GM18873 (cell line): ENCODE results near the gene OSTN.

Source experiments
- ATAC-seq: cut with Tn5 transposase; IDR thresholded peaks from one replicate; pipeline ENCODE4 v1.9.1; 2021; ENCODE audit warnings: mild to moderate bottlenecking, moderate library complexity, moderate number of reproducible peaks; ENCODE audit not compliant: unreplicated experiment, low FRiP score

Gene OSTN

DNA sequence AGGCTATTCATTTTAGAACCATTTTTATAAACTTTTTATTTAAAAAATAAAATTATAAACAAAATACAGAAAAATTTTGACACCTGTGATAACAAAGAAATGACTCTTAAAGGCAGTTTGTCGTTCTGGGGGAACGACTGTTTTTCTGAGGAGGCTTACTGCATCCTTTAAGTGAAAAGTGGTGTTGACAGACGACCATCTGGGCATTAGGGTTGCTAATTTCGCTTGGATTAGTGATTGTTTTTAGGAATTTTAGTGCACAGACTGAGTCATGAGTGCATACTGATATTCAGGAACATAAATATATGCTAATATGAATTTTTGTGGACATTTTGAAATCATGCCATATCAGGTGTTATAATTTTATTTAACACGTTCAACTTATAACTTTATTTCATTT is 28.5 kb downstream of the OSTN start:
- ATAC-seq = no peak

GRCh38 chr3:191234216-191234615 is 35.2 kb downstream of the OSTN start:
- ATAC-seq = no peak

- peak; percentile 100 for ATAC-seq
These were observed 36.6 kb downstream of the OSTN start for GRCh38 chr3:191235331-191236314.

- no peak for ATAC-seq
These were observed 37.6 kb downstream of the OSTN start for GRCh38 chr3:191236646-191237045.

GRCh38 chr3:191237047-191237882 is 38.2 kb downstream of the OSTN start:
- ATAC-seq = no peak

DNA sequence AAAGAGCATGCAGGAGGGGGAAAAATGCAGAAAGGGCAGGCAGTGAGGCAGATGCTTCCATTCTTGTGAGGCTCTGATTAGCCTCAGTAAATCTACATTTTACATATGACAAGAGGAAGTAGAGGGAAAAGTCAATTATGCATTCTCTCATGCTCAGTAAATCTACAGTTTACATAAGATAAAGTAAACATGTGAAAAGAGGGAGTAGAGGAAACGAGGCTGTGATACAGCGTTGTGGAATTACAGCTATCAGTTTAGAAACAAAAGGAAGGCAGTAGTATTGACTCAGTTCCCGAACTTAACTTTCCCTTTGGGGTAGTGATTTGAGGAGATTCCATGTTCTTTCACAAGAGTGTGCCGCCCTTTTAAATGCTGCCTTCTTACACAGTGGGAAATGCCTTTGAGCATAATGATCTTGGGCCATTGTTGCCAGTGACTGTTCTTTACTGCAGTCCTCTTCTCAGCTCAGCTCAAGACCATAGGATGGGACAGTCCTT is 39.3 kb downstream of the OSTN start:
- no peak for ATAC-seq

DNA sequence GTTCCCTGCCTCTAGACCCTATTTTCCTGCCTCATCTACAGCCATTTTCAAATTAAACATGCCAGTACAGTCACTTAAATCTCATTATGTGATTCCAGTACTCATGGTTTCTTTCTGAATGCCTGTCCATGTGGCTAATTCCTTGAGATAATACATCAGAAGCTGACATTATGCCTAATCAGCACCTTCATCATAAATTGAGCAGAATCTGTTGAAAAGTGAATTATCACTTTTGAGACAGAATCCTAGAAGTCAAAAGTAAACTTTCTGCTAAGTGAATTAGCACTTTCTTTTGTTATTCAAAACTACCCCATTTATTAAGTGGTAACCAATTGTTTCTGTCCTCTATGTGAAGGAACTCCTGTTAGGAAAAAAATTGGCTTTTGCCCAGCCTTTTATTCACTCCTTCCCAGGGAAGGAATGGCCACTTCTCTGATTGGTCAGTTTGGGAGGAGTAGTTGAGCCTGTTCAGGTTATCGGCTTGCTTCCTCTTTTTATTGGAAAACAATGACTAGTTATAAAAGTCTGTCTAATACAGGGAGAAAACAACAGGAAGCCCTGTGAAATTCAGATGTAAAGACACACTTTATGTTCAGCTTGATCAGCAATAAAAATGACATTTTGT is 40.5 kb downstream of the OSTN start:
- ATAC-seq = no peak

DNA sequence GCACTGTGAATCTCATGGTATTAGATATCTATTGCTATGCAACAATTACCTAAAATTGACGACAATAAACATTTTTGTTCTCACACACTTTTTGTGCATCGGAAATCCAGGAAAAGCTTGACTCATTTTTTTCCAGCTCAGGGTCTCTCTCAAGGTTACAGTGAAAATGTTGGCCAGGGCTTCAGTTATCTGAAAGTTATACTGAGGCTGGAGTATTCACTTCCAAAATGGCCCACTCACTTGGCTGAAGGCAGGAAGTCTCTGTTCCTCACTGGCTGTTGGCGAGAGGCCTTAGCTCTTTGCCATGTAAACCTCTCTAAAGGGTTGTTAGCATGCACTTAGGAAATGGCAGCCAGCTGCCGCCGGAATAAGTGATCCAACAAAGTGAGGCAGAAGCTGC is 41.4 kb downstream of the OSTN start:
- no peak for ATAC-seq

- no peak for ATAC-seq
These were observed 45.3 kb downstream of the OSTN start for GRCh38 chr3:191244242-191244867.

DNA sequence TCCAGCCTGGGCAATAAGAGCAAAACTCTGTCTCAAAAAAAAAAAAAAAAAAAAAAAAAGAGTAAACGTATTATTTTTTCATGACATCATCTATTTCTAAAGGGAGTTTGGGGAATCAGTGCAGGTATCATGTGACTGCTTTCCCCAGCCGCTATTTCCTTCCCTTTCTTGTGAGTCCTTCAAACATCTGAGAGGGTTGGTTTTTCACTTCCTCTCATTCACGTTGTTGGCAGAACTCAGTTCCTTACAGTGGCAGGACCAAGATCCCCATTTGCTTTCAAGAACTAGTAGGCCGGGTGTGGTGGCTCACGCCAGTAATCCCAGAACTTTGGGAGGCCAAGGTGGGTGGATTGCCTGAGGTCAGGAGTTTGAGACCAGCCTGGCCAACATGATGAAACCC is 47.0 kb downstream of the OSTN start:
- peak; percentile 72 for ATAC-seq

DNA sequence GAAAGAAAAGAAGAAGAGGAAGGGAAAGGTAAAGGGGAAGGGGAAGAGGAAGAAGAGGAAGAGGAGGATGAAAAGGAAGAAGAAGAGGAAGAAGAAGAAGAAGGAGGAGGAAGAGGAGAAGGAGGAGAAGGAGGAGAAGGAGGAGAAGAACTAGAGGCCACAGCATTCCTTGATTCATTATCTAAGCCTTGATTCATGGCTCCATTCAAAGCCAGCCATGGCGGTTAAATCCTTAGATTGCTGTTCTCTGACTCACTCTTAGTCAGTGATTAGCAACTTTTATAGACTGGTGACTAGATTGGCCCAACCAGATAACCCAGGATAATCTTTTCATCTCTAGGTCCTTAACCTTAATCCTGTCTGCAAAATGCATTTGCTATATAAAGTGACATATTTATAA is 47.6 kb downstream of the OSTN start:
- no peak for ATAC-seq

- ATAC-seq = no peak
These were observed 54.2 kb downstream of the OSTN start for GRCh38 chr3:191253089-191253799.

DNA sequence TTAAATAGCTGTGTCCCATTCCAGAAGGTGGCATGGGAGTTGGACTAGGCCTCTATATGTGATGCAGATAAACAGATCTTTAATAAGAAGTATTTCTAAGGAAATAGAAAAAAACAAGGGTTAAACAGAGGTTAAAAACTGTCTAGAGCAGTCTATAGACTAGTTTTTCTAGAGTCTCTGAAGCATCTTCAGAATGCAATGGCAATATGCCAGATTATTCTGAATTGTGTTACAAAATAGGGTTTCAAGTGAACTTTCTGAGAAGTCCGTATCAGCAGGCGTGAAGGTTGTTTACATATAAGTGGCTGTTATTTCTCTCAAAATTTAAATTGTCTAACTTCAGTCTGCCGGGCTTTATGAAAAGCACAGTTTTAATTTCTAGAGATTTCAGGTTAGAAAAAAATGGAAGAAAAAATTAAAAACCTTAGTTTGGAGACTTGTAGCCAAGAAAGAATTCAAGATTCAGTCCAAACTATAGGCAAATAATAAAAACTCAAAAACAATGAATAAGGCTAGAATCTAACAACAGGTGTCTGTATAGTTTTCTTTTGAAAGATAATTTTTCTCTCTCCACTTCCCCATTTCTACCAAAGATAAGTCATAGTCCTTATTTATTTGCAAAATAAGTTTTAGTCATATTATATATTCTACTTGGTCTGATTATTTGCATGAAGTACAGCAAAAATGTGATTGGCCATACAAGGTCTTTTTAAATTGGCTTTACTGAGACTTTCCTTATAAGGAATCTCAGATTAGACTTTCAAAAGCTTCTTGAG is 55.2 kb downstream of the OSTN start:
- ATAC-seq = no peak

DNA sequence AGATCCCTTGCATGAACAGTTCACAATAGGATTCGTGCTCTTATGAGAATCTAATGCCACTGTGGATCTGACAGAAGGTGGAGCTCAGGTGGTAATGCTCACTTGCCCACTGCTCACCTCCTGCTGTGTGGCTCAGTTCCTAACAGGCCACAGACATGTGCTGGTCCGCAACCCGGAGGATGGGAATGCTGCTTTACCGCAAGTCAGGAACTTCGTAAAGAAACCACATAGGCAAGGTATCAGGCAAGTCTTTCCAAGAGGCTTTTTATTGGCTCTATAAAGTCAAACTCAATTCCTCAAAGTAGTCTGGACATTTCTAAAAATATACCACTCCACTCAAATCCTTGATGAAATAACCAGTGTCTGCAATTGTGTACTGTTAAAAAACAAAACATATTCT is 56.1 kb downstream of the OSTN start:
- no peak for ATAC-seq

GRCh38 chr3:191256405-191256804 is 57.4 kb downstream of the OSTN start:
- no peak for ATAC-seq

GRCh38 chr3:191257286-191257685 is 58.2 kb downstream of the OSTN start:
- ATAC-seq = no peak

DNA sequence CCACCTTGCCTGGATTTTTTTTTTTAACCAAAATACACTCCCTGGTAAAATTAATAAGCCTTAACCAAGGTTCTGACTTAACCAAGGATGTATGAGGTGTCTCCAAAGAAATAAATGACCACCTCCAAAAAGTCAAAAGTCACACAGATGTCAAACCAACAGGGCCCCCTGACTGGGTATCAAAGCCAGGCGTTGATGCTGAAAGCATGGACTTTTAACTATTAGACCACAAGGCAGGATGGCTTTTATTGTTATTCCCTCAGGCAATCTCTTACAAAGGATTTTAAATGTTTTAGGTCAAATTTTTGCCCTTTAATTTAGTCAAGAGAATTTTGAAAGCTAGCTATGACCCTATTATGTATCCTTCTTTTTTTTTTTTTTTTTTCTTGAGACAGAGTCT is 60.4 kb downstream of the OSTN start:
- no peak for ATAC-seq

- no peak for ATAC-seq
These were observed 61.6 kb downstream of the OSTN start for GRCh38 chr3:191260431-191261303.
